Small intestine (tissue), 7 donors: ENCODE measurements around the gene GJA3. TPM values are rescaled to one million over a fixed set of nuclear protein-coding genes. Genes with fewer than 3 reads are reported as not detected.

Source experiments
- DNase-seq, 2 donors: peaks; one replicate each; pipeline versions ENCODE4 v3.0.0 to v3.0.0-alpha.2; 2013
- FAIRE-seq: peaks from 2 replicates; lab custom pipeline; 2012; peaks lifted over from hg19 to GRCh38; lab: Jason Lieb, UNC
- H3K27ac ChIP-seq, 3 donors: one replicate each; pipeline ENCODE4 v1.5.1; 2013; ENCODE audit warnings: low read length in 2 of 3, mild to moderate bottlenecking in 2 of 3, control low read depth in 1 of 3, inconsistent platforms in 1 of 3, low read depth in 1 of 3, moderate library complexity in 1 of 3
- H3K27me3 ChIP-seq, 3 donors: one replicate each; pipeline ENCODE4 v1.6.1; 2013; ENCODE audit warnings: low read length in 3 of 3, inconsistent platforms in 1 of 3; ENCODE audit not compliant: control insufficient read depth in 3 of 3, insufficient read depth in 3 of 3
- H3K36me3 ChIP-seq, 3 donors: one replicate each; pipeline ENCODE4 v1.6.1; 2013; ENCODE audit warnings: low read length in 3 of 3, inconsistent platforms in 1 of 3, low read depth in 1 of 3, mild to moderate bottlenecking in 1 of 3, moderate library complexity in 1 of 3; ENCODE audit not compliant: control insufficient read depth in 3 of 3, insufficient read depth in 2 of 3
- H3K4me1 ChIP-seq, 3 donors: one replicate each; pipeline ENCODE4 v1.6.1; 2013; ENCODE audit warnings: low read length in 2 of 3, inconsistent platforms in 1 of 3, low read depth in 1 of 3, mild to moderate bottlenecking in 1 of 3, moderate library complexity in 1 of 3; ENCODE audit not compliant: control insufficient read depth in 3 of 3, insufficient read depth in 2 of 3
- H3K4me3 ChIP-seq, 3 donors: one replicate each; pipeline ENCODE4 v1.5.1; 2013; ENCODE audit warnings: low read length in 3 of 3, control low read depth in 1 of 3, inconsistent platforms in 1 of 3, low read depth in 1 of 3, mild to moderate bottlenecking in 1 of 3, moderate library complexity in 1 of 3
- H3K9me3 ChIP-seq, 2 donors: one replicate each; pipeline ENCODE4 v1.6.1; 2013; ENCODE audit warnings: low read depth in 1 of 2, low read length in 1 of 2; ENCODE audit not compliant: control insufficient read depth in 2 of 2, insufficient read depth in 1 of 2
- WGBS, 3 donors: extraction: QIAGEN DNeasy Blood & Tissue Kit; methylation state at CpG; one replicate each; pipeline ENCODE4 v1.1.7; 2013; 5-methylcytosine and 5-hydroxymethylcytosine counted together
- polyA plus RNA-seq, 4 donors: library from polyadenylated mRNA; stranded (reverse) in 3 of 4; unstranded in 1 of 4; fragments of 200-250 nt in 3 of 4; fragments of 120-200 nt in 1 of 4; gene quantifications; one replicate each; pipeline versions ENCODE4 v1.2.1 to v1.2.3, GENCODE V29; 2013
- donor health status: healthy with polysubstance abuse.
- donor health status: control.
- donor health status: control.
- donor health status: Bipolar disorder and iron deficiency.
- donor health status: healthy.

Gene GJA3
- polyA plus RNA-seq, 4 donors: 0.01 TPM; not detected in 2

DNA sequence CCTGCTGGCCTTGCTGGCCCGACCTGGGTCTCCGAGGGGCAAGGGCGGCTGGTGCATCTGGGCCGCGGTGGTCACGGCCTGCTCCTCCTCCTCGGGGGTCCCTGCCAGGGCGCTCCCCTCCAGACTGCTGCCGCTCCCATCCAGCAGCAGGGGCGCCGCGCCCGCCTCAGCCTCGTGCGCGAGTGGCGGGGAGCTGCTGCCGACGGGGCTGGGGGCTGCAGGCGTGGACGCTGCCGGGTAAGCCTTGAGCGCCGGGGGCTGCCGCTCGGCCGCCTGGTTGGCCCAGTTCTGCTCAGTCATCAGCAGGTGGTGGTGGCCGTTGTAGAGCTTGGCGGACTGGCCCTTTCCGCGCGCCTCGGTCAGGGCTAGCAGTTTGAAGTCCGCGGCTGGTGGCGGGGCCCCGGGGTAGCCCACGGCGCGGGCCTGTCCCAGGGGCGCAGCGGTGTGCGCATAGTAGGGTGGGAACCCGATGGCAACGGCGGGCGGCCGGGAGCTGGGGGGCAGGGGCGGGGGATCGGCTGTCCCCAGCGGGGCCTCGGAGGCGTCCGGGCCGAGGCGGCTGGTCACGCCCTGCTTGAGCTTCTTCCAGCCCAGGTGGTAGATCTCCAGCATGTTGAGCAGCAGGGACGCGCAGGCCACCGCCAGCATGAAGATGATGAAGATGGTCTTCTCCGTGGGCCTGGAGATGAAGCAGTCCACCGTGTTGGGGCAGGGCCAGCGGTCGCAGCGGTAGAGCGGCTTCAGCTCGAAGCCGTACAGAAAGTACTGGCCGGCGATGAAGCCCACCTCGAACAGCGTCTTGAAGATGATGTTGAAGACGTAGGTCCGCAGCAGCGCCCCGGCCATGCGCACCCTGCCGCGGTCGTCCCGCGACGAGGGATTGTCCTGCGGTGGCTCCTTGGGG is 18.6 kb downstream of the GJA3 start:
- no peak for DNase-seq
- H3K27me3 ChIP-seq: peaks cover 3 to 71% (median 22%) of the 10 kb centered on the region in 3 donors

DNA sequence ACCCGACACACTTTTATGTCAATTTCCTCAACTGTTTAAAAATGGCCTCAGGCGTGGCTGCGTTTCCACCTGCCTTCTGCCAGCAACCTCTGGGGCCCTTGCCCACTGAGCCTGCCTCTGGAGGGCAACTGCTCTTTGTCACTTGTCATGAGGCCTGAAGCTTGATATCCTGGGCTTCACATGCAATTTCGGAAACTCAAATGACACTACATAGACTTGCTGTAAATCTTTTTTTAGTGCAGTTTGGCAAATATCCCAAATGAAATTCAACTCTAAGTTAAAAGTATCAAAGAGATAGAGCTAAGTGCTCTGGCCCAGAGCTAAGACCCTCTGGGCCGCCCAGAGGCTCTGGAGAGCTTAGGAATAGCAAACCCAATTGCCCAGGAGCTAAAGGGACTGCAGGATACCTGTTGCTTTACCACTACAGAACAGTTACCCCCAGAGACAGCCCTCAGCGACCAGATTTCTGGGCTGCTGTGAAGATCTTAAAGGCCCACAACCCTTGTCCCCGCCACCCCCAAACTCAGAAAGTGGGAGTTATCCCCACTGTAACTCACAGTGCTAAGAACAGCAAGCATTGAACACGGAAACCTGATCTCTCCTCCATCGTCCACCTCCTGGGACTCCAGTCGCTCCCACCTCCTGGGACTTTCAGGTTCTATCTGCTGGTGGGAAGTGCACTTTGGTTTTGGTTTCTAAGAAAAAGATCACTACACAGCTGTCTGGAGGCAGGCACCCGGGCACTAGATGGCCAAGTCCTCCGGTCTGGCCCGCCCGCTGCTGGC is 19.4 kb downstream of the GJA3 start:
- 60 to 66% (median 63%) methylated on average over 14 of the region's 14 CpGs for WGBS, 3 donors
- DNase-seq (no peak), FAIRE-seq (no peak)
- Histone ChIP-seq H3K4me1 (no peaks in the 10 kb centered on the region), H3K27me3 (peaks cover 3 to 72% (median 24%) of the 10 kb centered on the region in 3 donors), H3K9me3 (no peaks in the 10 kb centered on the region), H3K36me3 (no peaks in the 10 kb centered on the region), H3K4me3 (no peak overlapping the region), H3K27ac (no peak overlapping the region)

More for the DNA sequence above, 18.6 kb downstream of the GJA3 start:
- Histone ChIP-seq H3K9me3 (no peaks in the 10 kb centered on the region), H3K4me3 (no peak overlapping the region), H3K36me3 (no peaks in the 10 kb centered on the region), H3K4me1 (no peaks in the 10 kb centered on the region), H3K27ac (no peak overlapping the region)
- 28 to 37% (median 35%) methylated on average over 68 to 84 of the region's 84 CpGs for WGBS, 3 donors
- no peak for FAIRE-seq

DNA sequence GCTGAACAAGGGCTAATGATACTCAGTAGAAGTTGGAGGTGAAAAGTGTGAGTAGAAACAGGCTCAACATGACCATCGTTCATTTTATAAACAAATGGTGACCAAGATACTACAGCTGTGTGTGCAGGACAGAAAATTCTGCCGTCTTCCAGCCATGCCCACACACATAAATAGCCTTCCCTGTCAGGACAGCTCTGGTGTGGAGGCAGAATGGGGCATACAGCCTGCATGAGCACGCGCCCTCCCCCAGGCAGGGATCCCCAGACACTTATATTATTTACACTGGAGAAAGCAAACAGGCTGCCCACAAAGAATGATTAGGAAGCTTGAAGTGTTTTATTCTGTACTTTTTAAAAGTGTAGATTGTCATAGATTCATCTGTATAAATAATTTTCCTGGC is 20.4 kb downstream of the GJA3 start:
- Histone ChIP-seq H3K9me3 (no peaks in the 10 kb centered on the region), H3K27ac (no peak overlapping the region), H3K4me1 (no peaks in the 10 kb centered on the region), H3K4me3 (no peak overlapping the region), H3K27me3 (peaks cover 3 to 65% (median 24%) of the 10 kb centered on the region in 3 donors), H3K36me3 (no peaks in the 10 kb centered on the region)
- WGBS, 3 donors: 60 to 82% (median 69%) methylated on average over 4 of the region's 4 CpGs
- DNase-seq (no peak), FAIRE-seq (no peak)

DNA sequence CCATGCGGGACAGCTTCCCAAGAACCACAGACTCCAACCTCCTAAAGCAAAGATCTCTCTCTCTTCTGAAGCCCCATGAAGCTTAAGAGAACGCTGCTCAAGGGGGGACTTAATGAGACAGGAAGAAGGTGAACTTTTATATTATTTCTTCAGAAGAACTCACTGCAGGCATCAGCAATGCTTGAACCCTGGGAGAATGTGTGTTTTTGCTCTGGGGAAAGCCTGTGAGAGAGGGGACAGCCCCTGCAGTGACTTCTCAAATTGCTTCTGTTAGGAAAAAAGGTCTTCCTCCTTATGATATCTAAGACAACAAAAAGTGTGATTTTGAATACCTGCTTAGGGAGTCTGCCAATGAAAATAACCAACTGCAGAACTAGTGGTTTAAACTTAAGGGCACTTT is 23.0 kb downstream of the GJA3 start:
- FAIRE-seq: no peak
- WGBS, 3 donors: 33 to 74% (median 71%) methylated on average over 2 of the region's 2 CpGs

DNA sequence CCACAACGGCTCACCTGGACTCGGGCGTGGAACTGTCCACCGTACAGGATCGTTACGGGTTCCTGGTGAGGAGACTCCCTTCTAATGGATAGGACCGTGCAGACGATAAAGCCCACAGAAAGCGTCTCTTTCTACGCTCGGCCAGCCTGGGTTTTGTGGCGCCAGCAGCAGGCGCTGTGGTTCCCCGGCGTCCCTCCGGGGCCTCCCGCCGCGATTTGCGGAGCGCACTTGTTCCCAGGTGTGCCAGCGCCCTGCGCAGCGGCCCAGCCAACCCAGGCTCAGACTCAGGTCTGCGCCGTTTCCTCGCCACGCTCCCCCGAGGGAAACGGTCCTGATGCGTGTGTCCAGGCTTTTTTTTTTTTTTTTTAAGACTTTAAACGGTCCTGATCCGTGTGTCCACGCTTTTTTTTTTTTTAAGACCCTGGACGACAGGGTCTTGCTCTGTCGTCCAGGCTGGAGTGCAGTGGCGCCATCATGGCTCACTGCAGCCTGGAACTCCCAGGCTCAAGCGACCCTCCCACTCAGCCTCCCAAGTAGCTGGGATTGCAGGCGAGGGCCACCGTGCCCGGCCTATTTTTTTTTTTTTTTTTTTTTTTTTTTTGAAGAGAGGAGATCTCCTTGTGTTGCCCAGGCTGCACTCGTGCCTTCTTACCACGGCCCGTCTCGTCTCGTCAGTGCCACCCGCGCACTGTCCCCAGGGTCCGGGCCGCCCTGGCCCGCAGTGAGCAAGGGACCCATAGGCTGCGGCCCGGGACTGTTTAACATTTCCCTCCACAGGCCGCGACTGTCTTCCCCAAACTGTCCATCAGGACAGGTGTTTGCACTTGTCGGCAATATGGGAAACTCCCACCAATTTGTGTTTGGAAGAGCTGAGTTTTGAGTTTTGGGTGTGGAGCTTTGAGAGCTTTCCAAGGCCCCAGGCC is 23.8 kb downstream of the GJA3 start:
- DNase-seq: peak; percentile 59 to 71
- H3K27ac ChIP-seq: no peak overlapping the region
- no peaks in the 10 kb centered on the region for H3K9me3 ChIP-seq
- no peak for FAIRE-seq
- WGBS, 3 donors: 20 to 31% (median 21%) methylated on average over 55 to 56 of the region's 56 CpGs
- H3K27me3 ChIP-seq: peaks cover 3 to 39% (median 9%) of the 10 kb centered on the region in 3 donors
- H3K36me3 ChIP-seq: no peaks in the 10 kb centered on the region
- H3K4me3 ChIP-seq: no peak overlapping the region
- H3K4me1 ChIP-seq: no peaks in the 10 kb centered on the region

More for the DNA sequence above, 23.0 kb downstream of the GJA3 start:
- no peak overlapping the region for H3K4me3 ChIP-seq
- no peak overlapping the region for H3K27ac ChIP-seq
- no peaks in the 10 kb centered on the region for H3K9me3 ChIP-seq
- no peaks in the 10 kb centered on the region for H3K4me1 ChIP-seq
- peaks cover 3 to 47% (median 14%) of the 10 kb centered on the region in 3 donors for H3K27me3 ChIP-seq
- no peak for DNase-seq
- no peaks in the 10 kb centered on the region for H3K36me3 ChIP-seq

DNA sequence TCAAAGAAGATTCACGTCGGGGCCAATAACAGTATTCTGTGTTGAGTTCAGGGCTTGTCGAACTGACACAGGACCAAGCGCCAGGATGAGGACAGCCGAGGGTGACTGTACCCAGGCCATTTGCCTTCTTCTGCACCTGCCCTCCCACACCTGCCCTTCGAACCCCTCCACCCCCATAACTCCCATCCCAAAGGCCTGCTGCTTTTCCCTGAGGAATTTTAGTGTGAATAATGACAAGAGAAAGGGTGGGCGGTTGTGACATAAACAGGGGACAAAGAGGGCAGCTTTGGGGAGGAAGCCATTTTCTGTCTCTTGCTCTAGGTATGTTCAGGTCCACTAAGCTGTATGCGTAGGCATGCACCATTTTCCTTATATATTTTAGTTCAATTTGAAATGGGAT is 26.1 kb downstream of the GJA3 start:
- Histone ChIP-seq H3K9me3 (no peaks in the 10 kb centered on the region), H3K4me1 (no peaks in the 10 kb centered on the region), H3K4me3 (no peak overlapping the region), H3K27me3 (peaks cover 2 to 28% (median 9%) of the 10 kb centered on the region in 3 donors), H3K36me3 (no peaks in the 10 kb centered on the region), H3K27ac (no peak overlapping the region)
- FAIRE-seq (no peak), DNase-seq (no peak)
- 70 to 79% (median 77%) methylated on average over 8 of the region's 8 CpGs for whole genome bisulfite sequencing, 3 donors

DNA sequence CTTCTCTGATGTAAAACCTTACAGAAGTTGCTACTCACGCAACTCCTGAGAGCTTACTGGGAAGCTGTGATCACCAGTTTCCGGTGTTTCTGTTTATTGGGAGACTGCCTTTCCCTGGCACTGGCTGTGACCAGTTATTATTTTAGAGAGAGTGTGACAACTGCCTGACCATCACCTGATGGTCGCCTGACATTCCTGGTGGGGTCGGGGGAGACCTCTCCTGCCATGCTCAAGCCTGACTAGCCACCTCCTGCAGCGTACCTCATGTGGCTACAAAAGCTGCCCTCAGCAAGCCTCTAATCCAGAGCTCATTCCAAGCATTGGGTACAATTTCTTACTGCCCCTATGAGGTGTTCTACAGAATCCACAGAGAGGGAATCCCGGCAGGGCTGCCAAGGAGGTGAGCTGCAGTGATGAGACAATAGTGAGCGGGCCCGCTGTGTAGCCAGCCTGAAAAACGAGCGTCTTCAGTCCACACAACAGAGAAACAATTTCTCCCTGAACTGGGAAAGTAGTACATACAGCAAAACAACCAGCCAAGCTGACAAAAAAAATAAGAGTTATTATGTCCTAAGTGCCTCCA is 28.7 kb downstream of the GJA3 start:
- peaks cover 0 to 10% (median 0%) of the 10 kb centered on the region in 3 donors for H3K4me1 ChIP-seq
- DNase-seq (no peak), FAIRE-seq (no peak)
- peaks cover 2 to 24% (median 9%) of the 10 kb centered on the region in 3 donors for H3K27me3 ChIP-seq
- no peak overlapping the region for H3K4me3 ChIP-seq
- no peaks in the 10 kb centered on the region for H3K36me3 ChIP-seq
- 83 to 88% (median 87%) methylated on average over 10 of the region's 10 CpGs for WGBS, 3 donors
- H3K27ac ChIP-seq: no peak overlapping the region
- no peaks in the 10 kb centered on the region for H3K9me3 ChIP-seq
